Measurements from ENCODE around the gene NAV2. TPM values are rescaled to one million over a fixed set of nuclear protein-coding genes. Genes with fewer than 3 reads are reported as not detected.

The NAV2 gene
- total and polyA plus RNA-seq, 10 donors, result 0.46 to 11.6 (median 4.1) TPM

DNA sequence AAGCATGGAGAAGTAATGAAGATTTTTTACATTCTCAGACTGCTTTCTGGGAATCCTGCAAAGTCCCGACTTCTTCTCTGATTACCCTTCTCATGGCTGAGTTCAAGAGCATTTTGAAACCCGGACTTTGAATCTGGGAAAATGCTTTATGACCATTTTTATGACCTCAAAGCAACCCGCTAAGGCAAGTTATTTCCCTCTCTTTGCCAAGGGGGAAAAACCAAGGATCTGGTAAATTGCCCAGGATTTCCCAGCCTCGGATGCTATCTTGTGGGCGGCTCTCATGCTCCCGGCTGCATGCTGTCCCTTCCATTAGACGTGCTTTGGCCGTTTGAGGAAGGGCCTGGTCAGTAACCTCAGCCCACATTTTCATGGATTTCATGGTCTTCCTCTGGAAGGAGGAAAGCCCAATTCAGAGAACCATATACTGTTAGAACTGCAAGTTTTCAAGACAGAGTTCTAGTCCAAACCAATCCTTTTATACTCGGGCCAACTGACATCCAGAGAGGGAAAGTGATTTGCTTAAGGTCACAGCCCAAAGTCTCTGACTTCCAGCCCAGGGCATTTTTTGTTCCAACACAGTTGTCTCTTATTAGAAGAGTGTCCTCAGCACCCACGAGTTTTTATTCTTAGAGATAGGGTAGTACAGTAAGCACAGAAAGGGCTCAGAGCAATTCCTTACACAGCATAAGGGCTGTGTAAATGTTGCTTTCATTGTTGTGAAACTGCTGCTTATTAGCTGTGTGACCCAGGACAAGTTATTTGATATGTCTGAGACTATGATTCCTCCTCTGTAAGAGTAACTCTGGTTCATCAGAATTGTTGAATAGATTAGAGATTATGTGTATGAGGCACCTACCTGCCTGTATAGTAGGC is 77.4 kb downstream of the NAV2 start:
- Histone ChIP-seq H3K27me3 (replicated peaks in 1 of 7) (no peaks in the 10 kb centered on the region), H3K4me1 (peaks cover 5 to 29% (median 10%) of the 10 kb centered on the region in 6 donors), H3K4me3 (no peak overlapping the region), H3K9me3 (no peaks in the 10 kb centered on the region), H3K36me3 (no peaks in the 10 kb centered on the region), H3K27ac (peak overlapping the region in 5 of 8 donors; percentile 17 to 46 (median 35))
- TF ChIP-seq POLR2A (IDR thresholded peaks at IDR 0.05), result no peak
- TF ChIP-seq, protein P1, sequence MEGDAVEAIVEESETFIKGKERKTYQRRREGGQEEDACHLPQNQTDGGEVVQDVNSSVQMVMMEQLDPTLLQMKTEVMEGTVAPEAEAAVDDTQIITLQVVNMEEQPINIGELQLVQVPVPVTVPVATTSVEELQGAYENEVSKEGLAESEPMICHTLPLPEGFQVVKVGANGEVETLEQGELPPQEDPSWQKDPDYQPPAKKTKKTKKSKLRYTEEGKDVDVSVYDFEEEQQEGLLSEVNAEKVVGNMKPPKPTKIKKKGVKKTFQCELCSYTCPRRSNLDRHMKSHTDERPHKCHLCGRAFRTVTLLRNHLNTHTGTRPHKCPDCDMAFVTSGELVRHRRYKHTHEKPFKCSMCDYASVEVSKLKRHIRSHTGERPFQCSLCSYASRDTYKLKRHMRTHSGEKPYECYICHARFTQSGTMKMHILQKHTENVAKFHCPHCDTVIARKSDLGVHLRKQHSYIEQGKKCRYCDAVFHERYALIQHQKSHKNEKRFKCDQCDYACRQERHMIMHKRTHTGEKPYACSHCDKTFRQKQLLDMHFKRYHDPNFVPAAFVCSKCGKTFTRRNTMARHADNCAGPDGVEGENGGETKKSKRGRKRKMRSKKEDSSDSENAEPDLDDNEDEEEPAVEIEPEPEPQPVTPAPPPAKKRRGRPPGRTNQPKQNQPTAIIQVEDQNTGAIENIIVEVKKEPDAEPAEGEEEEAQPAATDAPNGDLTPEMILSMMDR (IDR thresholded peaks at IDR 0.05 in 8 of 11, conservative IDR thresholded peaks at IDR 0.05 in 3 of 11), result no peak
- peak in 1 of 3 donors; percentile 22 for TF ChIP-seq POLR2AphosphoS5 (IDR thresholded peaks at IDR 0.05)
- 69 to 74% (median 70%) methylated on average over 10 of the region's 10 CpGs for WGBS, 5 donors
- intact Hi-C loops (cut with DNase I; ENCODE audit: low total_unique reads), result no loop called here
- no peak for DNase-seq

DNA sequence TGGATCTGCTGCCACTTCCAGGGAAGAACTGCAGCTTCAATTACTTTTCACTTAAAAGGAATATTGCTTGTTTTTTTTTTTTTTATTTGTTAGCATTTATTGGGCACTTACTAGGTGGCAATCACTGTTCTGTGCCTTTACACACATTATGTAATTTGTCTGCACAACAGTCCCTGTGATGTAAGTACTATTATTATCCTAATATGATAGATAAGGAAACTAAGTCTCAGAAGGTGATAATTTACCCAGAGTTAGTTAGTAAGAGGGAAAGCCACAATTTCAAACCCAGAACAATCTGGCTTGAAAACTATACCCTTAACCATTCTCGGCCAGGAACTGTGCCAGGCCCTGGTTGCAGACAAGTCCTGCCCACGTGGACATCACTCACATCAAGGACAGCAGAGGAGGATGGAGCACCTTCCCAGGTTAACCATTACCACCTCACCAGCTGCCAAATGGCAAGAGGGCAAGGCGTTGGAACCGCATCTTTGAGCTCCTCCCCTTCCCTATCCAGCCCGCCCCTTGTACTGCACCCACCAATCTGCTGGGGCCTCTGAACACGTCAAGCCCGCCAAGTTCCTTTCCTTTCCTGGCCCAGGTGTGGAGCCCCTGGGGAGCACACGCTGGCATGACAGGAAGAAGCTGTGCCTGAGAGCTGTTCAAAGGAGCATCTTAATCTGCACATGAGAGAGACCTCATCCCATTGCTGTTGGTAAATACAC is 78.4 kb downstream of the NAV2 start:
- DNase-seq, result no peak
- 54 to 80% (median 76%) methylated on average over 8 of the region's 8 CpGs for WGBS, 5 donors
- intact Hi-C loops (cut with DNase I; ENCODE audit: low total_unique reads), result no loop called here
- TF ChIP-seq POLR2A (IDR thresholded peaks at IDR 0.05), result no peak
- no peak for TF ChIP-seq POLR2AphosphoS5 (IDR thresholded peaks at IDR 0.05)
- TF ChIP-seq, protein P1 (IDR thresholded peaks at IDR 0.05 in 8 of 11, conservative IDR thresholded peaks at IDR 0.05 in 3 of 11), result no peak
- H3K27ac ChIP-seq, result peak overlapping the region in 5 of 8 donors; percentile 17 to 46 (median 35)
- no peaks in the 10 kb centered on the region for H3K36me3 ChIP-seq
- no peaks in the 10 kb centered on the region for H3K9me3 ChIP-seq
- no peaks in the 10 kb centered on the region for H3K27me3 ChIP-seq (replicated peaks in 1 of 7)
- H3K4me3 ChIP-seq, result no peak overlapping the region
- peaks cover 6 to 33% (median 14%) of the 10 kb centered on the region in 6 donors for H3K4me1 ChIP-seq

- Histone ChIP-seq H3K4me1 (peaks cover 6 to 40% (median 16%) of the 10 kb centered on the region in 6 donors), H3K9me3 (no peaks in the 10 kb centered on the region), H3K27ac (peak overlapping the region in 2 of 8 donors; percentile 15 to 40), H3K27me3 (replicated peaks in 1 of 7) (no peaks in the 10 kb centered on the region), H3K4me3 (no peak overlapping the region), H3K36me3 (no peaks in the 10 kb centered on the region)
- no peak for DNase-seq
- 68 to 81% (median 79%) methylated on average over 2 of the region's 2 CpGs for WGBS, 5 donors
- intact Hi-C loops (cut with DNase I; ENCODE audit: low total_unique reads), result no loop called here
- TF ChIP-seq POLR2AphosphoS5 (IDR thresholded peaks at IDR 0.05) (peak in 1 of 3 donors; percentile 23), POLR2A (IDR thresholded peaks at IDR 0.05) (no peak)
- TF ChIP-seq, protein P1 (IDR thresholded peaks at IDR 0.05 in 8 of 11, conservative IDR thresholded peaks at IDR 0.05 in 3 of 11), result no peak
Observed at GRCh38 chr11:19792510-19792909, 79.9 kb downstream of the NAV2 start.

DNA sequence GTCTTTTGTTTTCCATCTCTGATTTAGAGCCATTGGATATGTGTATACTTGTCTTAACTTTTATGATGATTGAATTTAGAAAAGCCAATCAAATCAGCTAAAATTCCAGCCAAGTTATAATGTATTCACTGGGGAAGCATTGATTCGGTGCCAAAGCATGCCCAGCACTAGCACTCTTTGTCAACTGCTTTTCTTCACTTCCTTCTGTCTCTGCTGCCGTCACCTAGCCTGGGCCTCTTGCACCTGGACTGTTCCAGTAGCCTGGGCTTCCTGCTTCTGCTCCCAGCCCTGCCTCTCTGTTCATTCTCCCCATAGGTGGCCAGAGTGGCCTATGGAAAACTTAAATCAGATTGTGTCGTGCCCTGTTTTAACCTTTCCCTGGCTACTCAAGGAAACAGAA is 80.7 kb downstream of the NAV2 start:
- no peak overlapping the region for H3K27ac ChIP-seq
- H3K4me1 ChIP-seq, result peaks cover 6 to 40% (median 16%) of the 10 kb centered on the region in 6 donors
- no peaks in the 10 kb centered on the region for H3K27me3 ChIP-seq (replicated peaks in 1 of 7)
- WGBS, 5 donors, result 40 to 71% (median 60%) methylated on average over 3 of the region's 3 CpGs
- no peak for DNase-seq
- H3K9me3 ChIP-seq, result no peaks in the 10 kb centered on the region
- H3K36me3 ChIP-seq, result no peaks in the 10 kb centered on the region
- TF ChIP-seq POLR2A (IDR thresholded peaks at IDR 0.05), result no peak
- TF ChIP-seq POLR2AphosphoS5 (IDR thresholded peaks at IDR 0.05), result no peak
- TF ChIP-seq, protein P1 (IDR thresholded peaks at IDR 0.05 in 8 of 11, conservative IDR thresholded peaks at IDR 0.05 in 3 of 11), result no peak
- H3K4me3 ChIP-seq, result no peak overlapping the region
- intact Hi-C loops (cut with DNase I; ENCODE audit: low total_unique reads), result no loop called here
